ENCODE measurements around the gene RWDD3.

The RWDD3 gene

DNA sequence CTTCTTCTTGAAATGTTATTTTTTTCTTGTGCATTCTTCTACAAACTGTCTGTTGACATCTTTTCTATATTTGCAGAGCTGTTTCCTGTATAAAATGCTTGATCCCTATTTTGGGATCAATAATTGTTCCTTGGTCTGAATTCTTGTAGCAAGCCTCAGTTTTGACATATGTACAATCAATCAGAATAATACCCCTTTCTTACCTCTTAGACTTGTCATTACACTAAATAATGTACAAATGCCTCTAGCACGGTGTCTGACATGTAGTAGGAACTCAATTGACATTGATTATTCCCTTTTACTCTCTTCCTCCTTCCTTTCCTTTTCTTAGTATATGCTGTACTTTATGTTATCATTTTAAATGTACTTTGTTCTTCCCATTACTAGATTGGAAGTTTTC is 25.2 kb downstream of the RWDD3 start:
- TF ChIP-seq, protein P1, sequence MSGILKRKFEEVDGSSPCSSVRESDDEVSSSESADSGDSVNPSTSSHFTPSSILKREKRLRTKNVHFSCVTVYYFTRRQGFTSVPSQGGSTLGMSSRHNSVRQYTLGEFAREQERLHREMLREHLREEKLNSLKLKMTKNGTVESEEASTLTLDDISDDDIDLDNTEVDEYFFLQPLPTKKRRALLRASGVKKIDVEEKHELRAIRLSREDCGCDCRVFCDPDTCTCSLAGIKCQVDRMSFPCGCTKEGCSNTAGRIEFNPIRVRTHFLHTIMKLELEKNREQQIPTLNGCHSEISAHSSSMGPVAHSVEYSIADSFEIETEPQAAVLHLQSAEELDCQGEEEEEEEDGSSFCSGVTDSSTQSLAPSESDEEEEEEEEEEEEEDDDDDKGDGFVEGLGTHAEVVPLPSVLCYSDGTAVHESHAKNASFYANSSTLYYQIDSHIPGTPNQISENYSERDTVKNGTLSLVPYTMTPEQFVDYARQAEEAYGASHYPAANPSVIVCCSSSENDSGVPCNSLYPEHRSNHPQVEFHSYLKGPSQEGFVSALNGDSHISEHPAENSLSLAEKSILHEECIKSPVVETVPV (CRISPR knock-in tag; IDR thresholded peaks at IDR 0.05): no peak
- TF ChIP-seq ISL1 (CRISPR knock-in tag; IDR thresholded peaks at IDR 0.05): no peak
- TF ChIP-seq, protein P2, sequence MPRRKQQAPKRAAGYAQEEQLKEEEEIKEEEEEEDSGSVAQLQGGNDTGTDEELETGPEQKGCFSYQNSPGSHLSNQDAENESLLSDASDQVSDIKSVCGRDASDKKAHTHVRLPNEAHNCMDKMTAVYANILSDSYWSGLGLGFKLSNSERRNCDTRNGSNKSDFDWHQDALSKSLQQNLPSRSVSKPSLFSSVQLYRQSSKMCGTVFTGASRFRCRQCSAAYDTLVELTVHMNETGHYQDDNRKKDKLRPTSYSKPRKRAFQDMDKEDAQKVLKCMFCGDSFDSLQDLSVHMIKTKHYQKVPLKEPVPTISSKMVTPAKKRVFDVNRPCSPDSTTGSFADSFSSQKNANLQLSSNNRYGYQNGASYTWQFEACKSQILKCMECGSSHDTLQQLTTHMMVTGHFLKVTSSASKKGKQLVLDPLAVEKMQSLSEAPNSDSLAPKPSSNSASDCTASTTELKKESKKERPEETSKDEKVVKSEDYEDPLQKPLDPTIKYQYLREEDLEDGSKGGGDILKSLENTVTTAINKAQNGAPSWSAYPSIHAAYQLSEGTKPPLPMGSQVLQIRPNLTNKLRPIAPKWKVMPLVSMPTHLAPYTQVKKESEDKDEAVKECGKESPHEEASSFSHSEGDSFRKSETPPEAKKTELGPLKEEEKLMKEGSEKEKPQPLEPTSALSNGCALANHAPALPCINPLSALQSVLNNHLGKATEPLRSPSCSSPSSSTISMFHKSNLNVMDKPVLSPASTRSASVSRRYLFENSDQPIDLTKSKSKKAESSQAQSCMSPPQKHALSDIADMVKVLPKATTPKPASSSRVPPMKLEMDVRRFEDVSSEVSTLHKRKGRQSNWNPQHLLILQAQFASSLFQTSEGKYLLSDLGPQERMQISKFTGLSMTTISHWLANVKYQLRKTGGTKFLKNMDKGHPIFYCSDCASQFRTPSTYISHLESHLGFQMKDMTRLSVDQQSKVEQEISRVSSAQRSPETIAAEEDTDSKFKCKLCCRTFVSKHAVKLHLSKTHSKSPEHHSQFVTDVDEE (CRISPR knock-in tag; IDR thresholded peaks at IDR 0.05): no peak
- no peak for ATAC-seq

DNA sequence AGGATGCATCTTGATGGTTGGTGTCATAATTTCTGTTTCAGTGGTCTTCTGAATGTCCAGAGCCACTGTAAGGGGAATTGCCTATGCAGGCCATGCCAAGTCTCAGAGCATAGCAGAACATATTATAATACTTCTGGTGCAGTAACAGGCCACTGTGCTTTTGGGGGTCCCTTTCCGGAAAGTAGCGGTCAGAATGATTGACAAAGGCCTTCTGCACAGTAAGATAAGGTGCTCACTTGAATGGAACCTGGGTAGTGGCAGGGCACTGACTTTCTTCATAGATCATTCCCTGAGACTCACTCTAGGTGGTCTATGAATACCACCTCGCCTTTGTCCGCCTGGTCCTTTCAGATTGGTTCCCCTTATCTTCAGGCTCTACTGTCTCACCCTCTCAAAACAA is 28.9 kb downstream of the RWDD3 start:
- ATAC-seq: no peak
- TF ChIP-seq SNAI2 (CRISPR knock-in tag; IDR thresholded peaks at IDR 0.05) (no peak), ESRRG (CRISPR knock-in tag; IDR thresholded peaks at IDR 0.05) (no peak), ZFP30 (CRISPR knock-in tag; IDR thresholded peaks at IDR 0.05) (no peak), ZNF8 (CRISPR knock-in tag; IDR thresholded peaks at IDR 0.05) (no peak), PPARA (CRISPR knock-in tag; IDR thresholded peaks at IDR 0.05; ENCODE audit: borderline replicate concordance) (no peak), TOX (CRISPR knock-in tag; IDR thresholded peaks at IDR 0.05; ENCODE audit: borderline replicate concordance) (no peak), ZC3H10 (CRISPR knock-in tag; IDR thresholded peaks at IDR 0.05) (no peak), CSDC2 (CRISPR knock-in tag; IDR thresholded peaks at IDR 0.05) (no peak), OSR1 (CRISPR knock-in tag; IDR thresholded peaks at IDR 0.05) (no peak), ARNTL (CRISPR knock-in tag; IDR thresholded peaks at IDR 0.05; ENCODE audit: borderline replicate concordance, low read depth) (no peak)
- TF ChIP-seq, protein P2 (CRISPR knock-in tag; IDR thresholded peaks at IDR 0.05): no peak
- TF ChIP-seq, protein P1 (CRISPR knock-in tag; IDR thresholded peaks at IDR 0.05): no peak
- TF ChIP-seq, protein P3, sequence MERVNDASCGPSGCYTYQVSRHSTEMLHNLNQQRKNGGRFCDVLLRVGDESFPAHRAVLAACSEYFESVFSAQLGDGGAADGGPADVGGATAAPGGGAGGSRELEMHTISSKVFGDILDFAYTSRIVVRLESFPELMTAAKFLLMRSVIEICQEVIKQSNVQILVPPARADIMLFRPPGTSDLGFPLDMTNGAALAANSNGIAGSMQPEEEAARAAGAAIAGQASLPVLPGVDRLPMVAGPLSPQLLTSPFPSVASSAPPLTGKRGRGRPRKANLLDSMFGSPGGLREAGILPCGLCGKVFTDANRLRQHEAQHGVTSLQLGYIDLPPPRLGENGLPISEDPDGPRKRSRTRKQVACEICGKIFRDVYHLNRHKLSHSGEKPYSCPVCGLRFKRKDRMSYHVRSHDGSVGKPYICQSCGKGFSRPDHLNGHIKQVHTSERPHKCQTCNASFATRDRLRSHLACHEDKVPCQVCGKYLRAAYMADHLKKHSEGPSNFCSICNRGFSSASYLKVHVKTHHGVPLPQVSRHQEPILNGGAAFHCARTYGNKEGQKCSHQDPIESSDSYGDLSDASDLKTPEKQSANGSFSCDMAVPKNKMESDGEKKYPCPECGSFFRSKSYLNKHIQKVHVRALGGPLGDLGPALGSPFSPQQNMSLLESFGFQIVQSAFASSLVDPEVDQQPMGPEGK (CRISPR knock-in tag; IDR thresholded peaks at IDR 0.05; ENCODE audit: borderline replicate concordance): no peak

DNA sequence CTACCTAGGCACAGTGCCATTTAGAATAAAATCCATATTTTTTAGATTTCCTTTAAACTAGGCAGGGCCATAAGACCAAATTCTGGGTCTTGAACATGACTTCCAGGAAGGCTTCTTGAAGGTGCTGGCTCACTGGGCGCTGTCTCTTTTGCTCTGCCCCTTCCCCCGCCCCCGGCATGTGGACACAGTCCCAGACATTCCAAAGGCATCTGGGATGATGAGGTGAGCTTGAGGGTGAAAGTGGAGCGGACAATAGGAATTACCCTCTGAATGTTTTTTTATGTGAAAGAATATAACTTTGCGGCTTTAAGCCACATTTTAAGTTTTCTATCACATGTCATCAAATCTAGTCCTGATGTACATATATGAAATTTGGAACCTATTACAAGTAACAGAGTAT is 29.4 kb downstream of the RWDD3 start:
- no peak for ATAC-seq
- TF ChIP-seq BACH2 (CRISPR knock-in tag; IDR thresholded peaks at IDR 0.05; ENCODE audit: borderline replicate concordance) (no peak), ZC3H10 (CRISPR knock-in tag; IDR thresholded peaks at IDR 0.05) (no peak), SNAI2 (CRISPR knock-in tag; IDR thresholded peaks at IDR 0.05) (no peak), ZFP3 (CRISPR knock-in tag; IDR thresholded peaks at IDR 0.05) (no peak), GLIS3 (CRISPR knock-in tag; IDR thresholded peaks at IDR 0.05) (no peak), ZNF565 (CRISPR knock-in tag; conservative IDR thresholded peaks at IDR 0.05; ENCODE audit: low read depth) (no peak), TCF4 (CRISPR knock-in tag; IDR thresholded peaks at IDR 0.05; ENCODE audit: borderline replicate concordance) (no peak), ARNTL (CRISPR knock-in tag; IDR thresholded peaks at IDR 0.05; ENCODE audit: borderline replicate concordance, low read depth) (no peak), RARB (CRISPR knock-in tag; IDR thresholded peaks at IDR 0.05) (no peak), ZNF70 (CRISPR knock-in tag; IDR thresholded peaks at IDR 0.05) (no peak), PPARA (CRISPR knock-in tag; IDR thresholded peaks at IDR 0.05; ENCODE audit: borderline replicate concordance) (no peak), OSR1 (CRISPR knock-in tag; IDR thresholded peaks at IDR 0.05) (no peak), TOX (CRISPR knock-in tag; IDR thresholded peaks at IDR 0.05; ENCODE audit: borderline replicate concordance) (no peak), ESRRG (CRISPR knock-in tag; IDR thresholded peaks at IDR 0.05) (no peak)
- TF ChIP-seq, protein P1 (CRISPR knock-in tag; IDR thresholded peaks at IDR 0.05): no peak
- TF ChIP-seq, protein P3 (CRISPR knock-in tag; IDR thresholded peaks at IDR 0.05; ENCODE audit: borderline replicate concordance): no peak
- TF ChIP-seq, protein P4, sequence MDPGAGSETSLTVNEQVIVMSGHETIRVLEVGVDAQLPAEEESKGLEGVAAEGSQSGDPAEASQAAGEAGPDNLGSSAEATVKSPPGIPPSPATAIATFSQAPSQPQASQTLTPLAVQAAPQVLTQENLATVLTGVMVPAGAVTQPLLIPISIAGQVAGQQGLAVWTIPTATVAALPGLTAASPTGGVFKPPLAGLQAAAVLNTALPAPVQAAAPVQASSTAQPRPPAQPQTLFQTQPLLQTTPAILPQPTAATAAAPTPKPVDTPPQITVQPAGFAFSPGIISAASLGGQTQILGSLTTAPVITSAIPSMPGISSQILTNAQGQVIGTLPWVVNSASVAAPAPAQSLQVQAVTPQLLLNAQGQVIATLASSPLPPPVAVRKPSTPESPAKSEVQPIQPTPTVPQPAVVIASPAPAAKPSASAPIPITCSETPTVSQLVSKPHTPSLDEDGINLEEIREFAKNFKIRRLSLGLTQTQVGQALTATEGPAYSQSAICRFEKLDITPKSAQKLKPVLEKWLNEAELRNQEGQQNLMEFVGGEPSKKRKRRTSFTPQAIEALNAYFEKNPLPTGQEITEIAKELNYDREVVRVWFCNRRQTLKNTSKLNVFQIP (CRISPR knock-in tag; IDR thresholded peaks at IDR 0.05; ENCODE audit: borderline replicate concordance, low read depth): no peak

All from SK-N-SH treated with all-trans-retinoic acid at 6 μM for 48 hours (cell line).